ENCODE measurements around the gene CASZ1. TPM values are rescaled to one million over a fixed set of nuclear protein-coding genes. Genes with fewer than 3 reads are reported as not detected.
A peak's percentile ranks its signal among the peaks of the same experiment; 100 is the strongest.

The CASZ1 gene
- total RNA-seq, 6 donors from 2014 or later = 39.7 to 112 (median 60.8) TPM

- Histone ChIP-seq H3K4me3 (no peak overlapping the region), H3K9me3 (no peaks in the 10 kb centered on the region), H3K36me3 (no peaks in the 10 kb centered on the region), H3K27me3 (no peaks in the 10 kb centered on the region), H3K4me1 (peaks cover 19 to 50% (median 34%) of the 10 kb centered on the region in 4 donors), H3K27ac (no peak overlapping the region)
- WGBS, 2 donors = 82 to 91% methylated on average over 24 to 27 of the region's 31 CpGs
- no peak for ATAC-seq (ENCODE audit: low FRiP score in 2 of 2)
- TF ChIP-seq, protein P1, sequence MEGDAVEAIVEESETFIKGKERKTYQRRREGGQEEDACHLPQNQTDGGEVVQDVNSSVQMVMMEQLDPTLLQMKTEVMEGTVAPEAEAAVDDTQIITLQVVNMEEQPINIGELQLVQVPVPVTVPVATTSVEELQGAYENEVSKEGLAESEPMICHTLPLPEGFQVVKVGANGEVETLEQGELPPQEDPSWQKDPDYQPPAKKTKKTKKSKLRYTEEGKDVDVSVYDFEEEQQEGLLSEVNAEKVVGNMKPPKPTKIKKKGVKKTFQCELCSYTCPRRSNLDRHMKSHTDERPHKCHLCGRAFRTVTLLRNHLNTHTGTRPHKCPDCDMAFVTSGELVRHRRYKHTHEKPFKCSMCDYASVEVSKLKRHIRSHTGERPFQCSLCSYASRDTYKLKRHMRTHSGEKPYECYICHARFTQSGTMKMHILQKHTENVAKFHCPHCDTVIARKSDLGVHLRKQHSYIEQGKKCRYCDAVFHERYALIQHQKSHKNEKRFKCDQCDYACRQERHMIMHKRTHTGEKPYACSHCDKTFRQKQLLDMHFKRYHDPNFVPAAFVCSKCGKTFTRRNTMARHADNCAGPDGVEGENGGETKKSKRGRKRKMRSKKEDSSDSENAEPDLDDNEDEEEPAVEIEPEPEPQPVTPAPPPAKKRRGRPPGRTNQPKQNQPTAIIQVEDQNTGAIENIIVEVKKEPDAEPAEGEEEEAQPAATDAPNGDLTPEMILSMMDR (IDR thresholded peaks at IDR 0.05) = no peak
- TF ChIP-seq EP300 (IDR thresholded peaks at IDR 0.05) (no peak), POLR2AphosphoS5 (IDR thresholded peaks at IDR 0.05) (no peak), POLR2A (IDR thresholded peaks at IDR 0.05) (no peak)
- no peak for DNase-seq
Measured at GRCh38 chr1:10728595-10729410, 67.6 kb downstream of the CASZ1 start.

- Histone ChIP-seq H3K27ac (peak overlapping the region in 3 of 4 donors; percentile 70 to 83 (median 78)), H3K4me1 (peaks cover 19 to 60% (median 40%) of the 10 kb centered on the region in 4 donors), H3K9me3 (no peaks in the 10 kb centered on the region), H3K27me3 (no peaks in the 10 kb centered on the region), H3K36me3 (no peaks in the 10 kb centered on the region), H3K4me3 (no peak overlapping the region)
- WGBS, 2 donors = 81 to 82% methylated on average over 9 to 16 of the region's 16 CpGs
- DNase-seq (no peak), ATAC-seq (ENCODE audit: low FRiP score in 2 of 2) (no peak)
- TF ChIP-seq POLR2AphosphoS5 (IDR thresholded peaks at IDR 0.05) = no peak
- TF ChIP-seq, protein P1 (IDR thresholded peaks at IDR 0.05) = no peak
- TF ChIP-seq EP300 (IDR thresholded peaks at IDR 0.05) = no peak
- no peak for TF ChIP-seq POLR2A (IDR thresholded peaks at IDR 0.05)
Measured at GRCh38 chr1:10727751-10728232, 68.7 kb downstream of the CASZ1 start.

DNA sequence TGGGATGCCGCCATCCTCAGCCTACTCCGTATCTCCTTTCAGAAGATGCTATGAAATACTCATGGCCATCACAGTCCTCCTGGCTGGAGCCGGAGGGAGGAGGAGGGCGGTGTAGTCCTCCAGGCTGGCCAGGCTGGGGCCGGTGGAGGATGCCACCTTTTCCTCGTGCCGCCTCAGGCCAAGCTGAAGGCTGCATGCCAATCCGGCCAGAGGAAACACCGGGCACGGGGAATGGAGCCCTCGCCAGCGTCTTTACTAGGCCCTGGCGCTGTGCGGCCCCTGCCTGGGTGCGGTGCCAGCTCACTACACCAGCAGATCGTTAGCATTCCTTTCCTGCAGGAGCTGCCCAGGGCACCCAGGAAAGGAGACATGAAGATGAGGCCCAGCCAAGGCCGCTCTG lies 70.1 kb downstream of the CASZ1 start:
- DNase-seq (peak; percentile 71 to 87), ATAC-seq (ENCODE audit: low FRiP score in 2 of 2) (peak in 1 of 2 donors; percentile 39)
- TF ChIP-seq EP300 (IDR thresholded peaks at IDR 0.05) = no peak
- TF ChIP-seq, protein P1 (IDR thresholded peaks at IDR 0.05) = peak in 1 of 6 experiments; percentile 7
- no peak for TF ChIP-seq POLR2AphosphoS5 (IDR thresholded peaks at IDR 0.05)
- Histone ChIP-seq H3K27me3 (no peaks in the 10 kb centered on the region), H3K4me3 (no peak overlapping the region), H3K36me3 (no peaks in the 10 kb centered on the region), H3K4me1 (peaks cover 19 to 72% (median 42%) of the 10 kb centered on the region in 4 donors), H3K9me3 (no peaks in the 10 kb centered on the region), H3K27ac (peak overlapping the region; percentile 70 to 83 (median 80))
- 65 to 88% methylated on average over 5 to 13 of the region's 17 CpGs for WGBS, 2 donors

- ATAC-seq (ENCODE audit: low FRiP score in 2 of 2) (peak; percentile 43 to 55), DNase-seq (peak; percentile 78 to 86)
- Histone ChIP-seq H3K4me3 (no peak overlapping the region), H3K9me3 (no peaks in the 10 kb centered on the region), H3K27ac (peak overlapping the region; percentile 78 to 85 (median 83)), H3K36me3 (no peaks in the 10 kb centered on the region), H3K27me3 (no peaks in the 10 kb centered on the region), H3K4me1 (peaks cover 19 to 70% (median 42%) of the 10 kb centered on the region in 4 donors)
- WGBS, 2 donors = 67% methylated on average over 17 to 20 of the region's 21 CpGs
- TF ChIP-seq, protein P1 (IDR thresholded peaks at IDR 0.05) = no peak
Measured at GRCh38 chr1:10724948-10725847, 71.2 kb downstream of the CASZ1 start.
